IPS DF 19.7 (cell line): ENCODE results near the gene NMRK1.

Experiments used
- DNase-seq: peaks from one replicate; pipeline ENCODE4 v3.0.0-alpha.2; 2013; ENCODE audit warnings: low read depth, low spot score

NMRK1 gene

DNA sequence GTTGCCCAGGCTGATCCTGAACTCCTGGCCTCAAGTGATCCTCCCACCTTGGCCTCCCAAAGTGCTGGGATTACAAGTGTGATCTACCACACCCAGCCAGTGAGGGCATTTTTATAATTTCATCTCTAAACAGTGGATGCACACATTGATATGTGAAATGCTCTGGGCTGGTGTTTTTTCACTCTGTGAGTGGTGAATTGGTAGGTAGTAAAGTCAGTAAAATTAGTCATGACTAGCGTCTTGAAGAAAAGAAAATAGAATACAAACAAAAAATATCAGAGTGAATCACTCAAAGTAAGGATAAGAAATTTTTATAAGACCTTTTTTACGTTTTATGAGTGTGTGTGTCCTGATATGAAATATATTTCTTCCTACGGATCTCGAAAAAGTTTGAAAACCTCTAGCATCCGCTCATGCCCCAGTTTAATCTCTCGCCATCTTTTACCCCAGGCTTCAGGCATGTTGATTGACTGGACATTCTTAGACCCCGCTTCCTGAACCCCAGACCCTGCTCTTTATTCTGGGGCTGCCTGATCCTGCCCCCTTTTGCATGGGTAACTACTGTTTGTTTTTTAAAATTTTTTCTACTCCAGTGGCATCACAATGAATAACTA lies 14.3 kb upstream of the NMRK1 start:
- DNase-seq: no peak

- DNase-seq: no peak
Observed at GRCh38 chr9:75101004-75101588, 13.1 kb upstream of the NMRK1 start.

- no peak for DNase-seq
Observed at GRCh38 chr9:75096796-75097195, 8.8 kb upstream of the NMRK1 start.

GRCh38 chr9:75092766-75093165 lies 4.8 kb upstream of the NMRK1 start:
- DNase-seq: no peak

- no peak for DNase-seq
Observed at GRCh38 chr9:75090579-75090978, 2.6 kb upstream of the NMRK1 start.

GRCh38 chr9:75089373-75089766 lies 1.4 kb upstream of the NMRK1 start:
- DNase-seq: no peak

- no peak for DNase-seq
Observed at GRCh38 chr9:75088646-75089372, 854 bp upstream of the NMRK1 start.

DNA sequence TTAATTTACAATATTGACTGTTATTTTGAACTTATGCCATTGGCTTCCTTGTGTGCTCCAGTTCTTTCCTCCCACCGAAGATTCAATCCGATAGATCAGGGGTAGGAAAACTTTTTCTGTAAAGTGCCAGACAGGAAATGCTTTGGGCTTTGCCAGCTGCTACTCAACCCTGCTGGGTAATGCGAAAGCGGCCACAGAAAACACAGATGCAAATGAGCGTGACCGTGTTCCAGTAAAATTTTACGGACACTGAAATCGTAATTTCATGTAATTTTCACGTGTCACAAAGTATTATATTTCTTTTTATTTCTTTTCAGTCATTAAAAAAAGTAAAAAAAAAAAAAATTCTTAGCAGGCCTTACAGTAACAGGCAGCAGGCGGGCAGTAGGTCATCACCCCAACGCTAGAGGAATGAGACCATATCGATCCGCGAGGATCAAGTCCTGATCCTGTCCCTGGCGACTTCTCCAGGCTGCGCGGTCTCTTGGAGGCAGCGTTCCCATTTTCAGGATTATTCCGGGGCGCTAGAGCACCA lies 599 bp downstream of the NMRK1 start:
- no peak for DNase-seq

GRCh38 chr9:75086541-75087288 lies 1.2 kb downstream of the NMRK1 start:
- no peak for DNase-seq

DNA sequence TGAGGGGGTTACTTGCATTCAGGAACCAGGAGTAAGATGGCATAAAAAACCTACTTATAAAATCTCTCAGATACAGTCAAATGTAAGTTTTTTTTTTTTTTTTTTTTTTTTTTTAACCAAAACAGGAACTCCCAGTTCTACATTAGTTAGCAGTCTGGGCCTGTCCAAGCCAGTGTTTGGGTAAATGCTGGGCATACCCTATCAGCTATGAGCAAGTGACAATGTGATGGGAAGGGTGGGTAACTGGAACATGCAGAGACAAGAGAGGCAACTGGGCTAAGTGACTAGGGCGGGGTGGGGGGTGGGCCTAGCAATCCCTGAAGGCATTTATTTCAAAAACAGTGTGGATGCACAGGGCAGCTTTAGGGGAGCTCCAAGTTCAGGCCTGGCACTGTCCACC lies 2.3 kb downstream of the NMRK1 start:
- DNase-seq: no peak

- DNase-seq: no peak
Observed at GRCh38 chr9:75084081-75084672, 3.8 kb downstream of the NMRK1 start.

DNA sequence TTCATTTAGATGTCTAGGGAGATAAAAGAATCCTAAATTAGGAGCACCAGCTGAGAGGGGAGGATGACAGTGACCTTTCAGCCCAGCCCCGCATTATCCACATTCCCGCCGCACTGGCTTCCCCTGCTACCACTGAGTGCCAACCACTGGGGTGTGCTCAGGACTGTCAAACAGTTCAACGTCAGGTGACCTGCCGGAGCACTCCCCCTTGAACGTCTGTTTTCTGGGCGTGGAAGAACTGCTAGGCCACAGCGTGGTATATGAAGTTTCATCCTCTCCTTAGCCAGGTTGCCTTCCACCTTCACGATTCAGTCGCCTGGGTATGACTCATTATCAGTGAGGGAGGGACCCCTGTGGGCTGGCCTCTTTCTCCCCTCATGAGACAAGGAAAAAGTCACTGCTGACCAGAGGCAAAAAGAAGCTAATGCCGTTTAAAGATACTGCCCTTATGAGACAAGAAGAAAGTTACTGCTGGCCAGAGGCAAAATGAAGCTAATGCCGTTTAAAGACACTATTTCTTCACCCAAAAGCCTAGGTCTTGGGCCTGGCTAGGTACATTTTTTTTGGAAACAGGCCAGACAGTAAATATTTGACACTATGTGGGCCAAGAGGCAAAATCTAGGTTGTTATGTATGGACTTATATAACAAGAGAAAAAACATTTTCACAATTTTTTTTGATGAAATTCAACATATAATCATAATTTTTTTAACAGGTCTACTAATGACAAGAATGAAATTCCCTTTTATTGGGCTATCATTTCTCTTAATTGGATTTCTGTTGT lies 4.6 kb downstream of the NMRK1 start:
- no peak for DNase-seq

GRCh38 chr9:75081632-75082031 lies 6.3 kb downstream of the NMRK1 start:
- no peak for DNase-seq

GRCh38 chr9:75072895-75073294 lies 15.1 kb downstream of the NMRK1 start:
- DNase-seq: no peak

DNA sequence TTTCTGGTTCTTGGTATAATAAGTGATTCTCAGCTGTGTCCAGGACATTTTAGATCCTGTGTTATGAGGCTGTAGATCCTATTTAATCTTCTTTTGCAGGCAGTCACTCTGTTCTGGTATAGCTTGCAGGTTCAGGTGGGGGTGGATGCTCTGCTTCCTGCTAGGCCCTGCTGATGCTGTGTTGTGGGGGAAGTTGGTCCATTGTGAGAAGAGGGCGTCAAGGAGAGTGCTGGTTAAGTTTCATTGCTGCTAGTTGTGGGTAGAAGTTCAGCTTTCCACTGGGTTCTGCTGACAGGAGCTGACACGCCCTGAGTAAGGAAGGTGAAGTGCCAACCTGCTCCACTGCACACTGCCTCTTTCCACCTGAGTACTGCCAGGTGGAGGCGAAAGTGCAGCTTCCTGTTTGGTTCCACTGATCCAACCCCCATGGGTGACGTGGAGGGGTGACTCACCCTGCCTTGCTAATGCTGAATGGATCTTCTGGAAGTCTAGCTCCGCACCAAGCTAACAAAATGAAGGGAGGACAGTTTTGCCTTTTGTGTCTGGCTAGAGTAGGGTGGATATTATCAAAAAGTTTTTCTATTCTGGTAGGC lies 16.3 kb downstream of the NMRK1 start:
- no peak for DNase-seq

- DNase-seq: no peak
Observed at GRCh38 chr9:75069171-75069570, 18.8 kb downstream of the NMRK1 start.

DNA sequence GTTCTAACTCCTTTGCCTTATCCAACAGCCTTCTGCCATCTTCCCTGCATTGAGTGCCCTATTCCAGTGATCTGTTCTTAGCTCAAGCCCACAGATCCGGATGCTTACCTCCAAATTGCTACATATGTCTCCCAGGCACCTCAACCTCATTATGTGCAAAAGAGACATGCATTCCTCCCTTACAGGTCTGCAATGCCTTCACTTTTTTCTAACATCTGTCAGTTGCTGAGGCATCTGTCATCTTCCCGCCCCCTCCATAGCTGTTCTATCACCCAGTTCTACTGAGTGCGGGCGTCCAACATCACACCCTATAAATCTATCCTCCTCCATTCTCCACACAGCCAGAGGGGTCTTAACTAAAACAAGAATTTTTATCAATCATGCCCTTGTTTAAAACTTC lies 20.1 kb downstream of the NMRK1 start:
- DNase-seq: no peak

DNA sequence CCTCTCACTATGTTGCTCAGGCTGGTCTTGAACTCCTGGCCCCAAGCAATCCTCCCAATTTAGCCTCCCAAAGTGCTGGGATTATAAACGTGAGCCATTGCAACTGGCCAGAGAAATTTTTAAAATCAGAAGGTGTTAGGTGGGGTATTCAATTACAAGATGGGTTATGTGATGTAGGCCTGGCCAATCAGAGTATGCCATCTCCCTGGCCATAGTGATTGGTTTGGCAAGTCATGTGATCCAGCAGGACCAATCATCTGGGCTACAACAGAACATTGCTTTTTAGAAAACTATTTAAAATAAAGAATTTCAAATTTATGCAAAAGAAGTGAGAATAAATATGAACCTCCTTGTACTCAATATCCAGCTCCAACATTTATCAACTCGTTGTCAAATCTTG lies 22.4 kb downstream of the NMRK1 start:
- no peak for DNase-seq

GRCh38 chr9:75064307-75065025 lies 23.5 kb downstream of the NMRK1 start:
- no peak for DNase-seq
